ENCODE data around the gene MEP1B. TPM values are rescaled to one million over a fixed set of nuclear protein-coding genes. Genes with fewer than 3 reads are reported as not detected.
"Not testable (repeated sequence)": the region's sequence is repeated elsewhere in the genome, so short reads cannot be mapped to it uniquely, and the experiment has no call there.

Gene MEP1B
- total and polyA plus RNA-seq, 5 donors from 2014 or later = 0.42 TPM; not detected in 4

GRCh38 chr18:32160547-32160946, 29.3 kb upstream of the MEP1B start:
- DNase-seq = no peak
- Mint-ChIP-seq H3K27ac (no peak overlapping the region), H3K36me3 (no peaks in the 10 kb centered on the region), H3K4me1 (peaks cover 0 to 7% (median 5%) of the 10 kb centered on the region in 4 donors), H3K9me3 (no peaks in the 10 kb centered on the region), H3K4me3 (no peak overlapping the region), H3K27me3 (peaks cover 7% of the 10 kb centered on the region)
- H3K9me3 ChIP-seq (ENCODE audit: control insufficient read depth in 2 of 2, low read length in 2 of 2) = no peaks in the 10 kb centered on the region
- peaks cover 8% of the 10 kb centered on the region for H3K4me1 ChIP-seq (ENCODE audit: control insufficient read depth, insufficient read depth, low read length, poor library complexity, severe bottlenecking)
- H3K27me3 ChIP-seq (ENCODE audit: control insufficient read depth, insufficient read depth, low read length) = peaks cover 7% of the 10 kb centered on the region
- no peaks in the 10 kb centered on the region for H3K36me3 ChIP-seq (ENCODE audit: control insufficient read depth, insufficient read depth, low read length)
- ATAC-seq (ENCODE audit: low read depth in 2 of 2) = no peak
- H3K4me3 ChIP-seq (ENCODE audit: low read depth, low read length) = no peak overlapping the region
- no peak overlapping the region for H3K27ac ChIP-seq (ENCODE audit: insufficient read depth, low read length, poor library complexity, severe bottlenecking)

GRCh38 chr18:32167980-32168730, 21.7 kb upstream of the MEP1B start:
- Mint-ChIP-seq H3K9me3 (peaks cover 0 to 4% (median 0%) of the 10 kb centered on the region in 7 donors), H3K27me3 (peaks cover 5% of the 10 kb centered on the region), H3K4me3 (no peak overlapping the region), H3K36me3 (no peaks in the 10 kb centered on the region), H3K4me1 (no peaks in the 10 kb centered on the region), H3K27ac (no peak overlapping the region)
- Histone ChIP-seq H3K4me3 (ENCODE audit: low read depth, low read length) (no peak overlapping the region), H3K27ac (ENCODE audit: insufficient read depth, low read length, poor library complexity, severe bottlenecking) (no peak overlapping the region), H3K36me3 (ENCODE audit: control insufficient read depth, insufficient read depth, low read length) (no peaks in the 10 kb centered on the region), H3K4me1 (ENCODE audit: control insufficient read depth, insufficient read depth, low read length, poor library complexity, severe bottlenecking) (no peaks in the 10 kb centered on the region), H3K9me3 (ENCODE audit: control insufficient read depth in 2 of 2, low read length in 2 of 2) (no peaks in the 10 kb centered on the region), H3K27me3 (ENCODE audit: control insufficient read depth, insufficient read depth, low read length) (no peaks in the 10 kb centered on the region)
- DNase-seq = no peak
- no peak for ATAC-seq (ENCODE audit: low read depth in 2 of 2)

- H3K36me3 Mint-ChIP-seq = no peaks in the 10 kb centered on the region
- H3K4me3 Mint-ChIP-seq = no peak overlapping the region
- H3K27me3 Mint-ChIP-seq = peaks cover 5% of the 10 kb centered on the region
- no peaks in the 10 kb centered on the region for H3K27me3 ChIP-seq (ENCODE audit: control insufficient read depth, insufficient read depth, low read length)
- H3K4me3 ChIP-seq (ENCODE audit: low read depth, low read length) = no peak overlapping the region
- ATAC-seq (ENCODE audit: low read depth in 2 of 2) = no peak
- no peak overlapping the region for H3K27ac Mint-ChIP-seq
- no peaks in the 10 kb centered on the region for H3K4me1 Mint-ChIP-seq
- H3K36me3 ChIP-seq (ENCODE audit: control insufficient read depth, insufficient read depth, low read length) = no peaks in the 10 kb centered on the region
- peaks cover 0 to 4% (median 1%) of the 10 kb centered on the region in 7 donors for H3K9me3 Mint-ChIP-seq
- H3K27ac ChIP-seq (ENCODE audit: insufficient read depth, low read length, poor library complexity, severe bottlenecking) = no peak overlapping the region
- H3K9me3 ChIP-seq (ENCODE audit: control insufficient read depth in 2 of 2, low read length in 2 of 2) = no peaks in the 10 kb centered on the region
- no peaks in the 10 kb centered on the region for H3K4me1 ChIP-seq (ENCODE audit: control insufficient read depth, insufficient read depth, low read length, poor library complexity, severe bottlenecking)
- DNase-seq = no peak
Measured at GRCh38 chr18:32173654-32174053, 16.2 kb upstream of the MEP1B start.

- Mint-ChIP-seq H3K4me1 (no peaks in the 10 kb centered on the region), H3K36me3 (no peaks in the 10 kb centered on the region), H3K9me3 (peaks cover 0 to 4% (median 0%) of the 10 kb centered on the region in 7 donors), H3K4me3 (no peak overlapping the region), H3K27ac (no peak overlapping the region), H3K27me3 (peaks cover 5% of the 10 kb centered on the region)
- Histone ChIP-seq H3K4me1 (ENCODE audit: control insufficient read depth, insufficient read depth, low read length, poor library complexity, severe bottlenecking) (no peaks in the 10 kb centered on the region), H3K4me3 (ENCODE audit: low read depth, low read length) (no peak overlapping the region), H3K36me3 (ENCODE audit: control insufficient read depth, insufficient read depth, low read length) (no peaks in the 10 kb centered on the region), H3K27me3 (ENCODE audit: control insufficient read depth, insufficient read depth, low read length) (no peaks in the 10 kb centered on the region), H3K27ac (ENCODE audit: insufficient read depth, low read length, poor library complexity, severe bottlenecking) (no peak overlapping the region), H3K9me3 (ENCODE audit: control insufficient read depth in 2 of 2, low read length in 2 of 2) (no peaks in the 10 kb centered on the region)
- ATAC-seq (ENCODE audit: low read depth in 2 of 2) = no peak
- no peak for DNase-seq
Measured at GRCh38 chr18:32174719-32175118, 15.1 kb upstream of the MEP1B start.

GRCh38 chr18:32175265-32175664, 14.6 kb upstream of the MEP1B start:
- Mint-ChIP-seq H3K4me3 (no peak overlapping the region), H3K27me3 (peaks cover 5% of the 10 kb centered on the region), H3K9me3 (peaks cover 0 to 4% (median 0%) of the 10 kb centered on the region in 7 donors), H3K36me3 (no peaks in the 10 kb centered on the region), H3K27ac (no peak overlapping the region), H3K4me1 (no peaks in the 10 kb centered on the region)
- Histone ChIP-seq H3K4me3 (ENCODE audit: low read depth, low read length) (no peak overlapping the region), H3K4me1 (ENCODE audit: control insufficient read depth, insufficient read depth, low read length, poor library complexity, severe bottlenecking) (no peaks in the 10 kb centered on the region), H3K27ac (ENCODE audit: insufficient read depth, low read length, poor library complexity, severe bottlenecking) (no peak overlapping the region), H3K36me3 (ENCODE audit: control insufficient read depth, insufficient read depth, low read length) (no peaks in the 10 kb centered on the region), H3K9me3 (ENCODE audit: control insufficient read depth in 2 of 2, low read length in 2 of 2) (no peaks in the 10 kb centered on the region), H3K27me3 (ENCODE audit: control insufficient read depth, insufficient read depth, low read length) (peaks cover 2% of the 10 kb centered on the region)
- no peak for DNase-seq
- no peak for ATAC-seq (ENCODE audit: low read depth in 2 of 2)

- not testable (repeated sequence) for H3K27ac Mint-ChIP-seq; H3K4me1 Mint-ChIP-seq; DNase-seq; H3K9me3 Mint-ChIP-seq; H3K36me3 Mint-ChIP-seq; H3K27me3 ChIP-seq (ENCODE audit: control insufficient read depth, insufficient read depth, low read length); ATAC-seq (ENCODE audit: low read depth in 2 of 2); H3K27ac ChIP-seq (ENCODE audit: insufficient read depth, low read length, poor library complexity, severe bottlenecking); H3K9me3 ChIP-seq (ENCODE audit: control insufficient read depth in 2 of 2, low read length in 2 of 2); H3K4me3 ChIP-seq (ENCODE audit: low read depth, low read length); H3K4me1 ChIP-seq (ENCODE audit: control insufficient read depth, insufficient read depth, low read length, poor library complexity, severe bottlenecking); H3K36me3 ChIP-seq (ENCODE audit: control insufficient read depth, insufficient read depth, low read length); H3K4me3 Mint-ChIP-seq
- peaks cover 14% of the 10 kb centered on the region for H3K27me3 Mint-ChIP-seq
Measured at GRCh38 chr18:32176745-32177144, 13.1 kb upstream of the MEP1B start.

- Histone ChIP-seq H3K4me1 (ENCODE audit: control insufficient read depth, insufficient read depth, low read length, poor library complexity, severe bottlenecking) (no peaks in the 10 kb centered on the region), H3K36me3 (ENCODE audit: control insufficient read depth, insufficient read depth, low read length) (no peaks in the 10 kb centered on the region), H3K4me3 (ENCODE audit: low read depth, low read length) (no peak overlapping the region), H3K27me3 (ENCODE audit: control insufficient read depth, insufficient read depth, low read length) (peaks cover 2% of the 10 kb centered on the region), H3K9me3 (ENCODE audit: control insufficient read depth in 2 of 2, low read length in 2 of 2) (no peaks in the 10 kb centered on the region), H3K27ac (ENCODE audit: insufficient read depth, low read length, poor library complexity, severe bottlenecking) (no peak overlapping the region)
- Mint-ChIP-seq H3K9me3 (peaks cover 0 to 2% (median 0%) of the 10 kb centered on the region in 7 donors), H3K4me3 (no peak overlapping the region), H3K27me3 (peaks cover 15% of the 10 kb centered on the region), H3K36me3 (no peaks in the 10 kb centered on the region), H3K27ac (no peak overlapping the region), H3K4me1 (no peaks in the 10 kb centered on the region)
- DNase-seq = no peak
- ATAC-seq (ENCODE audit: low read depth in 2 of 2) = no peak
Measured at GRCh38 chr18:32177530-32177929, 12.3 kb upstream of the MEP1B start.

- H3K27ac Mint-ChIP-seq = no peak overlapping the region
- Histone ChIP-seq H3K9me3 (ENCODE audit: control insufficient read depth in 2 of 2, low read length in 2 of 2) (peaks cover 7 to 12% of the 10 kb centered on the region in 2 experiments), H3K27me3 (ENCODE audit: control insufficient read depth, insufficient read depth, low read length) (peaks cover 7% of the 10 kb centered on the region), H3K4me3 (ENCODE audit: low read depth, low read length) (no peak overlapping the region), H3K4me1 (ENCODE audit: control insufficient read depth, insufficient read depth, low read length, poor library complexity, severe bottlenecking) (no peaks in the 10 kb centered on the region), H3K36me3 (ENCODE audit: control insufficient read depth, insufficient read depth, low read length) (no peaks in the 10 kb centered on the region), H3K27ac (ENCODE audit: insufficient read depth, low read length, poor library complexity, severe bottlenecking) (no peak overlapping the region)
- peaks cover 32% of the 10 kb centered on the region for H3K27me3 Mint-ChIP-seq
- ATAC-seq (ENCODE audit: low read depth in 2 of 2) = no peak
- no peaks in the 10 kb centered on the region for H3K4me1 Mint-ChIP-seq
- DNase-seq = no peak
- H3K4me3 Mint-ChIP-seq = no peak overlapping the region
- H3K9me3 Mint-ChIP-seq = peaks cover 0 to 19% (median 8%) of the 10 kb centered on the region in 7 donors
- no peaks in the 10 kb centered on the region for H3K36me3 Mint-ChIP-seq
Measured at GRCh38 chr18:32183503-32183902, 6.3 kb upstream of the MEP1B start.
